ENCODE measurements around the gene TNFRSF21. TPM values are rescaled to one million over a fixed set of nuclear protein-coding genes. Genes with fewer than 3 reads are reported as not detected.

Gene TNFRSF21
- total RNA-seq, 1 experiment from 2014 or later: 106 TPM

DNA sequence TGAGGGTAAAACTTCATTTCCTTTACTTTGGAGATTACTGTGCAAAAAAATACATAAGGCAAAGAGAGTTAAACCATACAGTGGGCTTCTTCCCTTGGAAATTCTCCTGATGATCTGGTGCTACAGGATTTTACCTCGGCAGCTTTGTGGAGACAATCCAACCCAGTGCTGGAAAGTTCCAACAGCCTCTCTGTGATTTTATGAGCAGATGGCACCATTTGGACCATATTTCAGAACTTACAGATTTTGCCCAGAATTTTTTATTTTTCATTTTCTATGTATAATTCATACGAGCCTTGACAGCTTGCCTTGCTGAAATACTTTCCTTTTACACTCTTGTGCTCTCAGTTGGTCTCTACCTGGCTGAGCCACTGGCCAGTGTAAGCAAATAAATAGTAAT lies 43.3 kb upstream of the TNFRSF21 start:
- CTCF ChIA-PET: no interaction called here
- no TSS peak for BruUV-seq (replicated peaks)
- intact Hi-C loops (cut with micrococcal nuclease): no loop called here

DNA sequence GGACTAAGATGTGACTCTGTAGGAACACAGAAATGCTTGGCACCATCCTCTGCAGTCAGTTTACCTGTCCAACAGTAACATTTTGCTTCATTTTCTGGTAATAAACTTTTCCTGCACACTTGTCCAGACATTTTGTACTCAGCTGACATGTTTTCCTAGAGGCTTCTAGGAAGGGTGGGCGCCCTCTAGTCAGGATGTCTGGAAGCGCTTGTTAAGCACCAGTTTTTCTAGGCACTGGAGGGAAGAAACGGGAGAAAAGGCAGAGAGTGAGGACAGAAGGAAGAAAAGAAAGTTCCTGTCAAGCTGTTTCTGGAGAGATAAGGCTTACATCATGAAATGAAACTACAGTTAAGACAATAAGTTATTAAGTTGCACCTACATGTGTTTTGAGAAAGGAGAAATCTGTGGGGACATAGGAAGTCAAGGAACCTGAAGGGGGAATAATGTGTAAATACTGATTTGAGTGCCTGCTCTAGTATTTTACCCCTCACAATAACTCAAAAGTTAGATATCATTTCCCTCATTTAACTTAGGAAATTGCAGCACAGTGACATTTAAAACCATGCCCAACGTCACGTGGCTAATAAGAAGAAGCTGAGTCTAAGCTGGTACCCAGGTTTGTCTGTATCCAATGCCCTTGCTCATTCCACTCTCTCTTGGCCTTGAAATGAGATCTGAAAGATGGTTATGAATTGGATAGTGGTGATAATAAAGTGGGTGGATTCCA lies 42.7 kb upstream of the TNFRSF21 start:
- Histone ChIP-seq H3K9ac (ENCODE audit: low read length) (no peak overlapping the region), H3K4me1 (ENCODE audit: insufficient read depth, low read length) (no peaks in the 10 kb centered on the region), H3K79me2 (ENCODE audit: low read length) (no peaks in the 10 kb centered on the region), H4K20me1 (ENCODE audit: low read length) (no peaks in the 10 kb centered on the region), H3K9me3 (ENCODE audit: low read length) (no peaks in the 10 kb centered on the region), H3F3A (ENCODE audit: low read length, unreplicated experiment) (no peaks in the 10 kb centered on the region), H3K36me3 (ENCODE audit: low read depth, low read length) (no peaks in the 10 kb centered on the region), H2AFZ (ENCODE audit: low read length) (no peak overlapping the region), H3K27ac (ENCODE audit: low read length) (no peak overlapping the region), H3K4me2 (ENCODE audit: low read length) (no peak overlapping the region), H3K4me3 (ENCODE audit: low read length) (no peak overlapping the region), H3K9me2 (replicated peaks; ENCODE audit: low read length) (peaks cover 7% of the 10 kb centered on the region; the same call in 1 of the 2 replicates), H3K27me3 (ENCODE audit: low read length) (no peaks in the 10 kb centered on the region)
- ChIA-PET POLR2A (ENCODE audit: unreplicated experiment) (no interaction called here), CTCF (no interaction called here)
- intact Hi-C loops (cut with micrococcal nuclease): no loop called here
- TF ChIP-seq EZH2 (IDR thresholded peaks at IDR 0.05; ENCODE audit: low read length, unreplicated experiment): no peak
- TF ChIP-seq, protein P1, sequence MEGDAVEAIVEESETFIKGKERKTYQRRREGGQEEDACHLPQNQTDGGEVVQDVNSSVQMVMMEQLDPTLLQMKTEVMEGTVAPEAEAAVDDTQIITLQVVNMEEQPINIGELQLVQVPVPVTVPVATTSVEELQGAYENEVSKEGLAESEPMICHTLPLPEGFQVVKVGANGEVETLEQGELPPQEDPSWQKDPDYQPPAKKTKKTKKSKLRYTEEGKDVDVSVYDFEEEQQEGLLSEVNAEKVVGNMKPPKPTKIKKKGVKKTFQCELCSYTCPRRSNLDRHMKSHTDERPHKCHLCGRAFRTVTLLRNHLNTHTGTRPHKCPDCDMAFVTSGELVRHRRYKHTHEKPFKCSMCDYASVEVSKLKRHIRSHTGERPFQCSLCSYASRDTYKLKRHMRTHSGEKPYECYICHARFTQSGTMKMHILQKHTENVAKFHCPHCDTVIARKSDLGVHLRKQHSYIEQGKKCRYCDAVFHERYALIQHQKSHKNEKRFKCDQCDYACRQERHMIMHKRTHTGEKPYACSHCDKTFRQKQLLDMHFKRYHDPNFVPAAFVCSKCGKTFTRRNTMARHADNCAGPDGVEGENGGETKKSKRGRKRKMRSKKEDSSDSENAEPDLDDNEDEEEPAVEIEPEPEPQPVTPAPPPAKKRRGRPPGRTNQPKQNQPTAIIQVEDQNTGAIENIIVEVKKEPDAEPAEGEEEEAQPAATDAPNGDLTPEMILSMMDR (conservative IDR thresholded peaks at IDR 0.05; ENCODE audit: low read depth, low read length): peak; percentile 47; the same call in 1 of the 2 replicates
- ATAC-seq (no peak), DNase-seq (no peak)
- no TSS peak for BruUV-seq (replicated peaks)

More for the DNA sequence above, 43.3 kb upstream of the TNFRSF21 start:
- no peak overlapping the region for H3K4me2 ChIP-seq (ENCODE audit: low read length)
- TF ChIP-seq, protein P1 (conservative IDR thresholded peaks at IDR 0.05; ENCODE audit: low read depth, low read length): no peak
- TF ChIP-seq EZH2phosphoT487 (IDR thresholded peaks at IDR 0.05; ENCODE audit: borderline replicate concordance, low read length): no peak
- no peak for TF ChIP-seq EZH2 (IDR thresholded peaks at IDR 0.05; ENCODE audit: low read length, unreplicated experiment)
- H3K27me3 ChIP-seq (ENCODE audit: low read length): no peaks in the 10 kb centered on the region
- H3K9ac ChIP-seq (ENCODE audit: low read length): no peak overlapping the region
- H3K4me3 ChIP-seq (ENCODE audit: low read length): no peak overlapping the region
- POLR2A ChIA-PET (ENCODE audit: unreplicated experiment): no interaction called here
- no peaks in the 10 kb centered on the region for H3F3A ChIP-seq (ENCODE audit: low read length, unreplicated experiment)
- H4K20me1 ChIP-seq (ENCODE audit: low read length): no peaks in the 10 kb centered on the region
- no peaks in the 10 kb centered on the region for H3K36me3 ChIP-seq (ENCODE audit: low read depth, low read length)
- peaks cover 7% of the 10 kb centered on the region; the same call in 1 of the 2 replicates for H3K9me2 ChIP-seq (replicated peaks; ENCODE audit: low read length)
- H2AFZ ChIP-seq (ENCODE audit: low read length): no peak overlapping the region
- ATAC-seq (no peak), DNase-seq (no peak)
- no peaks in the 10 kb centered on the region for H3K9me3 ChIP-seq (ENCODE audit: low read length)
- no peaks in the 10 kb centered on the region for H3K79me2 ChIP-seq (ENCODE audit: low read length)
- H3K4me1 ChIP-seq (ENCODE audit: insufficient read depth, low read length): no peaks in the 10 kb centered on the region
- no peak overlapping the region for H3K27ac ChIP-seq (ENCODE audit: low read length)

DNA sequence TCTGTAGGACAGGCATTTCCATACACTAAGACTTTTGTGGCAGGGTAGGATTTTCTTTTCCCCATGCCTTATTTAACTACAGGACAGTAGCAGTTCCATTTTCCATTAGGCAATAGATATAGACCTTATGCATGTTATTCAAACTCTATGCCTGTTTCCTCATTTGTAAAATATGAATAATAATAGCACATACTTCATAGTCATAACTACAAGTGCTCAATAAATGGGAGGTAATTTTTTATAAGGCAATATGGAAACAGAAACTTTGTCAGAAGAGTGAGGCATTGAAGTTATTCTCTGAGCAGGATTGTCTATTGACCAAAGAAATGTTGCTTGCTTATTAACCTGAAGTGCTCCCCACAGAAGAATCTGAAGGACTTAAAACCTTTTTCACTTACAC lies 41.9 kb upstream of the TNFRSF21 start:
- BruUV-seq (replicated peaks): no TSS peak
- CTCF ChIA-PET: no interaction called here

More for the DNA sequence above, 41.9 kb upstream of the TNFRSF21 start:
- POLR2A ChIA-PET (ENCODE audit: unreplicated experiment): no interaction called here
- TF ChIP-seq, protein P1 (conservative IDR thresholded peaks at IDR 0.05; ENCODE audit: low read depth, low read length): no peak
- TF ChIP-seq EZH2 (IDR thresholded peaks at IDR 0.05; ENCODE audit: low read length, unreplicated experiment) (no peak), EZH2phosphoT487 (IDR thresholded peaks at IDR 0.05; ENCODE audit: borderline replicate concordance, low read length) (no peak)
- Histone ChIP-seq H4K20me1 (ENCODE audit: low read length) (no peaks in the 10 kb centered on the region), H3K79me2 (ENCODE audit: low read length) (no peaks in the 10 kb centered on the region), H3K9me2 (replicated peaks; ENCODE audit: low read length) (0 out of 2 replicates have a peak, but pooled peaks cover under 1% of the 10 kb centered on the region), H3K4me1 (ENCODE audit: insufficient read depth, low read length) (no peaks in the 10 kb centered on the region), H3K4me2 (ENCODE audit: low read length) (no peak overlapping the region), H3K36me3 (ENCODE audit: low read depth, low read length) (no peaks in the 10 kb centered on the region), H3K9ac (ENCODE audit: low read length) (no peak overlapping the region), H3K27me3 (ENCODE audit: low read length) (no peaks in the 10 kb centered on the region), H3K9me3 (ENCODE audit: low read length) (no peaks in the 10 kb centered on the region), H3K27ac (ENCODE audit: low read length) (no peak overlapping the region), H3F3A (ENCODE audit: low read length, unreplicated experiment) (no peaks in the 10 kb centered on the region), H2AFZ (ENCODE audit: low read length) (no peak overlapping the region), H3K4me3 (ENCODE audit: low read length) (no peak overlapping the region)
- DNase-seq (no peak), ATAC-seq (no peak)
- intact Hi-C loops (cut with micrococcal nuclease): no loop called here
